Ascending aorta (tissue), 2 donors: ENCODE data around the gene FREY1. TPM values are rescaled to one million over a fixed set of nuclear protein-coding genes. Genes with fewer than 3 reads are reported as not detected.
"Not testable (repeated sequence)": the region's sequence is repeated elsewhere in the genome, so short reads cannot be mapped to it uniquely, and the experiment has no call there.

Experiments used
- DNase-seq, 2 donors: peaks; one replicate each; pipeline ENCODE4 v3.0.0-alpha.2; 2019; ENCODE audit warnings: low spot score in 2 of 2
- H3K27ac ChIP-seq, 2 donors: fragments of 200-600 bp; sonication (generic); one replicate each; pipeline ENCODE4 v1.5.1; 2016 to 2017; ENCODE audit warnings: mild to moderate bottlenecking in 1 of 2
- H3K27me3 ChIP-seq: fragments of 200-600 bp; sonication (generic); one replicate; pipeline ENCODE4 v1.5.1; 2017
- H3K36me3 ChIP-seq, 2 donors: fragments of 200-600 bp; sonication (generic); one replicate each; pipeline ENCODE4 v1.5.1; 2016
- H3K4me1 ChIP-seq, 2 donors: fragments of 200-600 bp; sonication (generic); one replicate each; pipeline ENCODE4 v1.5.1; 2016 to 2017; ENCODE audit warnings: mild to moderate bottlenecking in 1 of 2
- H3K4me3 ChIP-seq, 2 donors: fragments of 200-600 bp; sonication (generic); one replicate each; pipeline ENCODE4 v1.5.1; 2016 to 2017; ENCODE audit warnings: mild to moderate bottlenecking in 1 of 2
- H3K9me3 ChIP-seq, 2 donors: fragments of 200-600 bp; sonication (generic); one replicate each; pipeline ENCODE4 v1.5.1; 2016
- intact Hi-C: fragments of 100-400 bp; cut with DNase I; formaldehyde crosslinking; loops from one replicate; pipeline ENCODE4 v1.15.1; 2023
- total RNA-seq: library from RNA; depleted of rRNA; stranded (reverse); fragments of >200 nt; gene quantifications from one replicate; pipeline ENCODE4 v1.1.0, GENCODE V29; 2016
- TF ChIP-seq, protein P1 (sequence below), 3 experiments: fragments of 200-600 bp in 2 of 3; fragments of 450-650 bp in 1 of 3; sonication (generic) in 2 of 3; IDR thresholded peaks; one replicate each; pipeline ENCODE4 v1.5.1; 2016 to 2019; ENCODE audit warnings: antibody characterized with exemption in 3 of 3, mild to moderate bottlenecking in 1 of 3, moderate library complexity in 1 of 3

FREY1 gene
- total RNA-seq, 1 donor from 2014 or later = not detected

DNA sequence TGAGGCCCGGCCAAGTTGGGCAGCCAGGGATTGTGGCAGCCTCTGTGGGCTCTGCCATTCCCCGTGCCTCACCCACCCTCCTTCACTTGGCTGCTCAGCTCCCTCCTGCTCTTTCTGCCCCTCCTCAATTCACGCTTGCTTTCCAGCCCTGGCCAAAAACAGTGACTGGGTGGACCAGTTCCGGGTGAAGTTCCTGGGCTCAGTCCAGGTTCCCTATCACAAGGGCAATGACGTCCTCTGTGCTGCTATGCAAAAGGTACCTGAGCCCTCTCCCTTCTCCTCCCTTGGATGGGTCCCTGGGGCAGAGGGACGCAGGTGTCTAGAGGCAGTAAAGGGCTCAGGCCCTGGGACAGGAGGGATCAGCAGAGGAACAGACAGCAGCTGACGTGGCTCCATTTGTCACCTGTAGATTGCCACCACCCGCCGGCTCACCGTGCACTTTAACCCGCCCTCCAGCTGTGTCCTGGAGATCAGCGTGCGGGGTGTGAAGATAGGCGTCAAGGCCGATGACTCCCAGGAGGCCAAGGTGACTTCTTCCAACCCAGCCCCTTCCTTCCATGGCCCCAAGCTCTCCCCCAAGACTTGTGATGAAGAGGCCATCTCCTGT is 2.7 kb downstream of the FREY1 start:
- H3K27ac ChIP-seq = no peak overlapping the region
- peaks cover 0 to 12% of the 10 kb centered on the region in 2 donors for H3K4me1 ChIP-seq
- peaks cover 2 to 11% of the 10 kb centered on the region in 2 donors for H3K36me3 ChIP-seq
- TF ChIP-seq, protein P1, sequence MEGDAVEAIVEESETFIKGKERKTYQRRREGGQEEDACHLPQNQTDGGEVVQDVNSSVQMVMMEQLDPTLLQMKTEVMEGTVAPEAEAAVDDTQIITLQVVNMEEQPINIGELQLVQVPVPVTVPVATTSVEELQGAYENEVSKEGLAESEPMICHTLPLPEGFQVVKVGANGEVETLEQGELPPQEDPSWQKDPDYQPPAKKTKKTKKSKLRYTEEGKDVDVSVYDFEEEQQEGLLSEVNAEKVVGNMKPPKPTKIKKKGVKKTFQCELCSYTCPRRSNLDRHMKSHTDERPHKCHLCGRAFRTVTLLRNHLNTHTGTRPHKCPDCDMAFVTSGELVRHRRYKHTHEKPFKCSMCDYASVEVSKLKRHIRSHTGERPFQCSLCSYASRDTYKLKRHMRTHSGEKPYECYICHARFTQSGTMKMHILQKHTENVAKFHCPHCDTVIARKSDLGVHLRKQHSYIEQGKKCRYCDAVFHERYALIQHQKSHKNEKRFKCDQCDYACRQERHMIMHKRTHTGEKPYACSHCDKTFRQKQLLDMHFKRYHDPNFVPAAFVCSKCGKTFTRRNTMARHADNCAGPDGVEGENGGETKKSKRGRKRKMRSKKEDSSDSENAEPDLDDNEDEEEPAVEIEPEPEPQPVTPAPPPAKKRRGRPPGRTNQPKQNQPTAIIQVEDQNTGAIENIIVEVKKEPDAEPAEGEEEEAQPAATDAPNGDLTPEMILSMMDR (IDR thresholded peaks at IDR 0.05) = no peak
- DNase-seq = no peak
- H3K9me3 ChIP-seq = no peaks in the 10 kb centered on the region
- intact Hi-C loops = no loop called here
- H3K4me3 ChIP-seq = no peak overlapping the region
- no peaks in the 10 kb centered on the region for H3K27me3 ChIP-seq

- H3K4me1 ChIP-seq = peaks cover 0 to 20% of the 10 kb centered on the region in 2 donors
- intact Hi-C loops = no loop called here
- no peak for DNase-seq
- no peaks in the 10 kb centered on the region for H3K27me3 ChIP-seq
- peaks cover 0 to 9% of the 10 kb centered on the region in 2 donors for H3K36me3 ChIP-seq
- TF ChIP-seq, protein P1 (IDR thresholded peaks at IDR 0.05) = no peak
- H3K27ac ChIP-seq = no peak overlapping the region
- no peak overlapping the region for H3K4me3 ChIP-seq
- no peaks in the 10 kb centered on the region for H3K9me3 ChIP-seq
Observed at GRCh38 chr11:45902452-45903380, 4.4 kb downstream of the FREY1 start.

- no peak overlapping the region for H3K4me3 ChIP-seq
- peaks cover 0 to 20% of the 10 kb centered on the region in 2 donors for H3K4me1 ChIP-seq
- intact Hi-C loops = no loop called here
- peaks cover 0 to 9% of the 10 kb centered on the region in 2 donors for H3K36me3 ChIP-seq
- no peak overlapping the region for H3K27ac ChIP-seq
- no peaks in the 10 kb centered on the region for H3K27me3 ChIP-seq
- H3K9me3 ChIP-seq = no peaks in the 10 kb centered on the region
- no peak for DNase-seq
- TF ChIP-seq, protein P1 (IDR thresholded peaks at IDR 0.05) = no peak
Observed at GRCh38 chr11:45901626-45902025, 5.4 kb downstream of the FREY1 start.

GRCh38 chr11:45900916-45901617 is 6.0 kb downstream of the FREY1 start:
- Histone ChIP-seq H3K9me3 (no peaks in the 10 kb centered on the region), H3K36me3 (peaks cover 0 to 9% of the 10 kb centered on the region in 2 donors), H3K4me1 (peaks cover 0 to 20% of the 10 kb centered on the region in 2 donors), H3K4me3 (peak overlapping the region; percentile 70 to 74), H3K27me3 (no peaks in the 10 kb centered on the region), H3K27ac (peak overlapping the region; percentile 13 to 43)
- no peak for DNase-seq
- intact Hi-C loops = no loop called here
- TF ChIP-seq, protein P1 (IDR thresholded peaks at IDR 0.05) = no peak

- peak overlapping the region; percentile 13 to 43 for H3K27ac ChIP-seq
- peaks cover 0 to 20% of the 10 kb centered on the region in 2 donors for H3K4me1 ChIP-seq
- DNase-seq, H3K27me3 ChIP-seq, intact Hi-C loops, H3K9me3 ChIP-seq, H3K36me3 ChIP-seq: not testable (repeated sequence)
- H3K4me3 ChIP-seq = peak overlapping the region; percentile 70 to 74
Observed at GRCh38 chr11:45900175-45900800, 6.8 kb downstream of the FREY1 start.
